Endometrial microvascular endothelial cells (primary cell): ENCODE data around the gene GABRA5. TPM values are rescaled to one million over a fixed set of nuclear protein-coding genes. Genes with fewer than 3 reads are reported as not detected.

Experiments
- in situ Hi-C: cut with HindIII; loops from 2 replicates; pipeline ENCODE4 v1.10.0; 2017; ENCODE audit warnings: low sequenced_read_pairs, low pct_unique_long_range_greater_than_20kb; ENCODE audit errors: inconsistent ontology term
- total RNA-seq: library from RNA; depleted of rRNA; stranded (reverse); fragments of >200 nt; gene quantifications from one replicate; pipeline ENCODE4 v1.2.3, GENCODE V29; 2015; ENCODE audit errors: inconsistent ontology term

The GABRA5 gene
- total RNA-seq, 1 donor from 2014 or later = not detected

- in situ Hi-C loops = no loop called here
These were observed 8.1 kb downstream of the GABRA5 start for GRCh38 chr15:26874774-26875475.

DNA sequence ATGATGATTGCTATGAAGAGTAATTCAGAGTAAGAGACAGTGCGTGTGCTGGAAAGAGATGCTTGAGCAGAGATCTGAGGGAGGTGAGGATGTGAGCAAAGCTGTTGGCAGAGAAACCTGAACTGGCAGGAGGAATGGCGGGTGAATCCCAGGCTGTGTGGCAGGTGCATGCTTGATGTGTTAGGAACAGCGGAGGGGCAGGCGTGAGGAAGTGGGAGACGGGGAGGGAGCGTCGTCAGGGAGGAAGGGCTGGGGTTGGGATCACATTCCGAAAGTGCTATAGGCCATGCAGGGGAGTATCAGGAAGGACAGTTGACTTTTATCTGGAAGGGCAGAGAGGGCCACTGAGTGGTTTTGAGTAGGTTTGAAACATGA is 8.6 kb downstream of the GABRA5 start:
- in situ Hi-C loops = no loop called here

DNA sequence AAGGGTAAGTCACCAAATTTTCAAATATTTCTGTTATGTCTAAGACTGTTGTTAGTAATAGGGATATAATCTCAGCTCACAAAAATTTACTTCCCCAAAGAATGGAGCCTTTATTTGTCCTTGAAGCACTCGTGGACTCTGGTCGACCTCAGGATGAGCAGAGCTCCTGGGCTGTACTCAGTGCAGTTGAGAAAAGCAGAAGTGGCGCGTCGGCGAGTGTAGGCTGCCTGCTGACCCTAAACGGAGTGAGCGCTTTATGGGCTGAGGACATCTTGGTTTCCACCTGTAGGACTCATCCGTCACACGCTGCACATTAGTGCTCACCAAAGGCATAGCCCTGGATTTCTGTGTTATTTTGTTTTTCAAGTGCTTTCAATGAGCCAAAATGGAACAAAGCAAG is 11.0 kb downstream of the GABRA5 start:
- in situ Hi-C loops = no loop called here

DNA sequence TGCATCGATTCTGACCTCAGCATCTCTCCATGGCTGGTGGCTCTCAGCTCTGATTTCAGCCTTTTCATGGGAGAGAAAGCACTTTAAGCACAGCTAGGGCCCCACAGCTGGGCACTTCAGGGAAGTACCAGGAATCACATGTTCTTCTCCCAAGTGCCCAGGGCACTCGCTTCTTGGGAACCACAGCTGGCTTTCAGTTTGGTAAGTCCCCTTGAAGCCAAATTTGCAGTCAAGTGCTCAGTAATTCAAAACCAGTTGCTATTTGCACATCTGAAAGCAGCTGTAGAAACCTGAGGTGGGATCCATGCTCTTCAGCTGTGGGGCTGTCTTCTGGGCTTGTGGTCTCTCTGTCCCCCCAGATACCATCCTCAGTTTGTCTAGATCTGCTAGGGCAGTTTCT is 12.8 kb downstream of the GABRA5 start:
- in situ Hi-C loops = no loop called here

- in situ Hi-C loops = no loop called here
These were observed 15.2 kb downstream of the GABRA5 start for GRCh38 chr15:26882112-26882511.

GRCh38 chr15:26882616-26883365 is 15.9 kb downstream of the GABRA5 start:
- in situ Hi-C loops = no loop called here

DNA sequence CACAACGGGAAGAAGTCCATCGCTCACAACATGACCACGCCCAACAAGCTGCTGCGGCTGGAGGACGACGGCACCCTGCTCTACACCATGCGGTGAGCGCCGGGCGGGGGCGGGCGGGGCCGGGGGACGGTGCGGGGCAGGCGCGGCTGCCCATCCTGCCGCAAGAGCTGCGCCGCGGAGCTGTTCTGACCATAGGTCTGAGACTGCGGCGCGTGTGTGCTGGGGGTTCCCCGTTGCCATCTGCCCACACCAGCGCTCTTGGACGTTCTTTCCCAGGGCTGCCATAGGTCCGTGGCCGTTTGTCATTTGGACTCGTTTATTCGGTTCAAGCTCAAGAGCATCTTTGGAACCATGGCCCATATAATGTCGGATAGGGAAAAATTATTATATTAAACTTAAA is 16.6 kb downstream of the GABRA5 start:
- in situ Hi-C loops = no loop called here

DNA sequence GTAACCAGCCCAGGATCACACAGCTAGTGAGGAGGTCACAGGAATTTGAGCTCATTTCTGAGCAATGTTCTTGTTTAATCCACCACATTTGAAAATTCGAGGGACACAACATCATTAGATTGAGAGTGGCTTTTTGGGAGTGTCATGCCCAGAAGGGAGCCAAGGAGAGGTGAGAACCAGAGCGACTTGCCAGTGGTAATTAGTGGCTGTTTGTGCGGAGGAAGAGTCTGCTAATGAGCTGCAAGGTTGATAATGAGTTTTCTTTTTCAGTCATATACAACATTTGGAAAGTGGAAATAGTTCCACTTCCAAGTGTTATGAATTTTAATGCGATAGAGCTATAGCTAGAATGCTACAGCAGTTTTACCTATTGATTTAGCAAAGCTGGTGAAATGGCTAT is 19.7 kb downstream of the GABRA5 start:
- in situ Hi-C loops = no loop called here

GRCh38 chr15:26887926-26888666 is 21.2 kb downstream of the GABRA5 start:
- in situ Hi-C loops = no loop called here

DNA sequence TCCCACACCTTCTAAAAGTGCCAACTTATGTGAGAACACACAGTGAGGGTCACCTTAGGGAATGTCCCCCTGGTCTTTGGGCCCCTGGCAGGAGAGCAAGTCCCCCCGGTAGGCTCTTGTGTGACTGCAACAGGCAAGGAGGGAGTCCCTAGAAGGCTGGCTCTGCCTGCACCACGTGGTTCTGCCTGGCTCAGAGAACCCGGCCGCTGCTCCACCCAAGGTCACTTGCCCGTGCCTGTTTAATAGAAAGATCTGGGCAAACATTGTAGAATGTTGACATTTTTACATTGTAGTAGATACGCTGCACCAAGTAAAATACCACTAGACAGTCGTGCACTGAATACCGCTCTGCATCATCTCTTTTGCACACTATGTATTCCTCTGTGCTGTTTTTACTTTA is 21.9 kb downstream of the GABRA5 start:
- in situ Hi-C loops = no loop called here

DNA sequence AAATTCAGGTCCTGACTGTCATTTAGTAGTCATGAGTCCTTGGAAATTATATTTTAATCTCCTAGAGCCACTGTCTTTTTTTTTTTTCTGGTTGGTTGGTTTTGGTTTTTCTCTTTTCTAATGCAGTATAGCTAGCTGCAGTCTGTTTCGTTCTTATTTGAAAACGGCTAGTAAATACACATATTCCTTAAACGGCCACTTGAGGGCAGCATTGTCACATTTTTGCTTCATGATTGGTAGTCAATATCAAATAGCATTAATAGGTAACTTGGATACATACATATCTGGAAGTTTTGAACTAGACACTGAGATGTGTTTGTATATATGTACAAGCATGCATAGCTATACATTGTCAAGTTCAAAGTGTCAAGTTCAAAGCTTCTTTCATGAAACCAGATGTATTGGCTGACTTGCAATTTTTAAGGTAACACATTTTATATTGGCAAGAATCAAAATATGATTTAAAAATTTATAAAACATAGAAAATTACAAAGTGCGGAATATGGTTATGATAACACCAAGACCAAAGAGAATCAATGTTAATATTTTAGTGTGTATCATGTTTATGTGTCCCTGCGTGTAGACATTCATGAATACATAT is 22.5 kb downstream of the GABRA5 start:
- in situ Hi-C loops = no loop called here

- in situ Hi-C loops = no loop called here
These were observed 23.6 kb downstream of the GABRA5 start for GRCh38 chr15:26890451-26890850.

DNA sequence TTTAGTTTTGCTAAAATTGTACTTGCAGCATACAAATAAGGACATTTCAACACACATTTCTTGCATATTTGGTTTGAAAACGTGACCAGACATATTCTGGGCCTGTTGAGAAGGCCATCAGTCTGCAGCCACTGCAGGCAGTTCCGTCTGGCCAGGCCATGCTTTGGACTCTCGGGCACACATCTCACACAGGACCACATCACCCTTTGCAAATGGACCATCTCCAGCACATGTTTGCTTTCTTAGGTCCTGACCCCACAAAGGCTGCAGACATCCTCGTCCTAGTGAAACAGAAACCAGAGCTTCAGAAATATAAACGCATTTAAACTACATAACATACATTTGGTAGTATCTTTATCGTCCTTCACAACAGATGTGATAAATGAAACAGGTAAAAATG is 24.1 kb downstream of the GABRA5 start:
- in situ Hi-C loops = no loop called here

DNA sequence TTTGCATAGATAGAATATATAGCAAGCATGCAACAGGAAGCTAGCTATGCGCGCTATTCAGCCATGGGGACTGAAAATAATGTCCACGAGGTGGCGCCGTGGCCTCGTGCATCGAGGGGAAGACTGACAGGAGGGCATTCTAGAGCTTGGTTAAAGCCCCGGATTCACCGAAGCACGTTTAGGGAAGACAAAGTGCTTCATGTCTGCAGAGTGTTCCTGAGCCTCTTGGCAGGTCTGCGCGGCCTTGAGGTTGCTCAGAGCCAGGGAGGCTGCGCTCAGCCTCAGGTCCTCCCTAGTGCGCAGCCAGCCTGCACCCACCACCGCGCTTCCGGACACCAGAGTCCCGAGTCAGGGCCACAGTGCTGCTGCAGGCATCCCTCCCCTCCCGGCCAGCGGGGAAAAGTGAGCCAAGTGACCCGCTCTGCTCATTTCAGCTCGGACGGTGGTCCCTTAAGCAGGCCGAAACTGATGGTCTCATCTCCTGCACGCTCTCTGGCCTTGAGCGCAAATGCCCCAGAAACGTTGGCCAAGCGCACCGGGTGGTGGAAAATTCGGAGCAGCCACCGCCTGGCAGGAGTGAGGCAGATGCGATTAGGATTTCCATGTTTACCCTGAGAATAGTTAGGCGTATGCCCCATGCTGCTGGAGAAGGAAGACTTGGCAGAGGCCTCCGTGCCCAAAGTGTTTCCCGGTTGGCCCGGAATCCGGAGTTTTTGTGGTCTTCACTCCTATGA is 24.8 kb downstream of the GABRA5 start:
- in situ Hi-C loops = no loop called here

GRCh38 chr15:26892182-26892518 is 25.3 kb downstream of the GABRA5 start:
- in situ Hi-C loops = no loop called here

DNA sequence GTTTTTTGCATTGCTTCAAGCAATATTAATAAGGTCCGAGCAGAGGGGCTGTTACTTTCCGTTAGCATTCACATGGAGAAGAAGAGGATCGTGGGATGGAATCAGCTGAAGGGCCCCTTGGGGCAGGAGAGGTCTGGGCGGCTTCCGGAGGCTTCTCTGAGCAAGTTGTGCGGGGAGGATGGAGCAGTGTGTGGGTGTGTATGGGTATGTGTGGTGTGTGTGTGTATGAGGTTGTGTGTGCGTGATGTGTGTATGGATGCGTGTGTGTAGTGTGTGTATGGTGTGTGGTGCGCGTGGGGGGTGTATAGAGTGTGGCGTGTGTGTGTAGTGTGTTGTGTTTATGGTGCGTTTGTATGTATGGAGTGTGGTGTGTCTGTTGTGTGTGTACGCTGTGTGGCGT is 25.8 kb downstream of the GABRA5 start:
- in situ Hi-C loops = no loop called here

DNA sequence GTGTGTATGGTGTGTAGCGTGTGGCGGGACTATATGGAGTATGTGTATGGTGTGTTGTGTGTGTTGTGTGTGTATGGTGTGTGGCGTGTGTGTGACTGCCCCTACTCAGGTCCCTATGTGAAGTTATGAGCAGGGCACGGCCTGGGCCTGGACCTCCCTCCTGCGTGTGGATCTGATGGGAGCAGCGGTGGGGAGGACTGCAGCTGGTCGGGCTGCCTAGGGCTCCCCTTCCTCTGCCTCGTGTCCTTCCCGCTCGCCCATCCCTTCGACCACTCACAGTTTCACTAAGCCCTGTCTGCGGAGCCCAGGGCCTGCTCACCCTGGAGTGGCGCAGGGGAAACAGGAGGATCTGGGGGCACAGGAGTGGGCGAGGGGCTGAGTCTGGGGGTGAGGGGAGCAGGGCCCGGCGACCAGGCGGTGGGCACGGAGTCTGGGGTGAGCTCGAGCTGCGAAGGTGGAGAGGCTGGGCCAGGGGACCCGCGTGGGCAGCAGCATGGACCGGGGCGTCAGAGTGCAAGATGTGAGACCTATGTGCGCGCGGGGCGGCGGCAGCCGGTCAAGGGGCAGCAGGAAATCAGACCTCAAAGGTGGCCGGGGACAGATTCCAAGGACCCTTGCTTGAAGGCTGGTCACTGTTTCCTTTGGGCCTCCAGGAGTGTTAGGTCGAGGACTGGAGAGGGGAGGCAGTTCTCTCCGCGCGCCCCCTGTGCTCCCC is 26.6 kb downstream of the GABRA5 start:
- in situ Hi-C loops = no loop called here

DNA sequence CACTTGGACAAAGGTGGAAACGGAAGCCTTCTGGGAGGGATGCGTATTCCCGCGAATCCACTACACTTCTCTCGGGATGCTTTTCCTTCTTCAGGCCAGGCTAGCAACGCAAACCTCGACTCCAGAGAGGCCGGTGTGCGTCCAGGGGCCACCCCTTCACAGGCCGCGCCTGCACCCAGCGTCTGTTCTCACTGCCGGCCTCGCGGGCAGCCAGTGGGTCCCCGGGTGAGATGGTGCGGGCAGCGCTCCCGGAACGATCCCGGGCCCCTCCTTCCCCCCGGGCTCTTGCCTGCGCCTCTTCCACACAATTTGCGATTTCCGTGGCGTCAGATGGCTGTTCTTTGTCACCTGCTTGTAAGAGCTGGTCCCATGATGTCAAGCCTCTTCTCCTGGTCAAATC is 27.3 kb downstream of the GABRA5 start:
- in situ Hi-C loops = no loop called here
